H7 (cell line): ENCODE measurements around the gene GRIN2C. TPM values are rescaled to one million over a fixed set of nuclear protein-coding genes. Genes with fewer than 3 reads are reported as not detected.

Experiments
- DNase-seq: peaks from one replicate; pipeline ENCODE4 v3.0.0; 2012
- H3K27me3 ChIP-seq: 2 replicates; pipeline ENCODE4 v1.6.0; 2011; ENCODE audit warnings: mild to moderate bottlenecking, low read length; ENCODE audit not compliant: control insufficient read depth, insufficient read depth
- H3K36me3 ChIP-seq: replicated peaks from 2 replicates; pipeline ENCODE4 v1.5.1; 2011; ENCODE audit warnings: low read length; ENCODE audit not compliant: control insufficient read depth, insufficient read depth
- H3K4me3 ChIP-seq: 2 replicates; pipeline ENCODE4 v1.5.1; 2011; ENCODE audit warnings: low read depth, mild to moderate bottlenecking, control low read depth, low read length, moderate library complexity; ENCODE audit not compliant: insufficient read depth
- total RNA-seq: library from RNA; depleted of rRNA; stranded (reverse); fragments of >200 nt; shearing (Covaris generic); gene quantifications from 2 replicates; pipeline ENCODE4 v1.2.3, GENCODE V29; 2014

Gene GRIN2C
- total RNA-seq, 1 experiment from 2014 or later: not detected

DNA sequence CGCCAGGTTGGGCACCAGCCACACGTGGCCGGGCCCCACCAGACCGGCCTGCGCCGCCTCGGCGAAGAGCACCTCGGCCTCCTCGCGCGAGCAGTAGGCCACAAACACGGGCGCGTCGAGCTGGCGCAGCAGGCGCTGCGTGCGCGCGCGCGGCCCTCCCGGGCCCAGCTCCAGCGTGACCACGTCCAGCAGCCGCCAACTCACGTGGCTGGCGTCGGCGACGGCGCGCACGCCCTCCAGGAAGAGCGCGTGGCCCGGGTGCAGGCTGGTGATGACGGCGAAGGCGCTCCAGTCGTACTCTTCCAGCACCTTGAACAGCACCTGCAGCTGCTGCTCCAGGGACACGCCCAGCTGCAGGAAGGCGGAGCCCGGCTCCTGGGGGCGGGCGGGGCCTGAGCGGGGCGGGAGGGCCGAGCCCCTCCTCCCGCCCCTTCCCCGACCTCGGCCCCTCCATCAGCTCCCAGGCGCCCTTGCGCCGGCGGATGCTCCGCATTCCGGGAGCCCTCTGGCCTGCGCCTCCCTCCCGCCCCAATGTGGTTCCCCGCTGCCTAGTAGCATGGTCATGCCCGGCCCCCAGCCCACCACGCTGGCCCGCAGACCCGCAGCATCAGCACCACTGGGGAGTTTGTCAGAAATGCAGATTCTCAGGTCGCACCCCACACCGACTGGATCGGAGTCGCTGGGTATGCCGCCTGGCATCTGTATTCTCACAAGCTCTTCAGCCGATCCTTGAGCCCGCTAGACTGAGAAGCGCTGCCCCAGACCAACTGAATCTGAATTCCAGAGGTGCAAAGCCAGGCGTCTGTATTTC lies 7.2 kb downstream of the GRIN2C start:
- Histone ChIP-seq H3K36me3 (no peaks in the 10 kb centered on the region), H3K4me3 (peak overlapping the region; percentile 51), H3K27me3 (peaks cover 78% of the 10 kb centered on the region)
- DNase-seq: peak; percentile 98

DNA sequence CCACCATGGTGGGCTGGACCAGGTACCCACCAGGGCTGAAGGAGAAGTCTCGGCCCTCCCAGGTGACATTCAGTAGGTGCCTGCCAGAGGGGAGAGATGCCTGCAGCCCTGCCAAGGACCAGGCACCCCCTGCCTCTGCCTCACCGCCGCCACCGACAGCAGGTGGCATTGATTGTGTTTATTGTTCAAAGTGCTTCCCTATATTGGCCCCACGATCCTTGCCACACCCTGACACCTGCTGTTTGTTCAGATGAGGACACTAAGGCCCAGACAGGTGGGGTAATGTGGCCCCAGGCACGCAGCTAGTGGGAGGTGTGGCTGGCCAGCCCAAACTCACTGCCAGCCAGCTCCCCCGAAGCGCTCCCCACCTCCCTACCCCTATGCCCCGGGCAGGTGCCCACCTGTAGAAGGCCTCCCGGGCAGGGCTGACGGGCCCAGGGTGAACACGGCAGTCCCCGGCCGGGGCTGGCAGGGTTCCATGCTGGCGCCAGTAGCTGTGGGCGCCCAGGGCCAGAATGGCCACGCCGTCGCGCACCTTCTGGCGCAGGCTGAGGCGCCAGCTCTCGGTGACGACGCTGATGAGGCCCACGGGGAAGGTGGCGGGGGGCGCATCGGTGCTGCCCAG lies 8.0 kb downstream of the GRIN2C start:
- Histone ChIP-seq H3K36me3 (no peaks in the 10 kb centered on the region), H3K4me3 (no peak overlapping the region), H3K27me3 (peaks cover 70% of the 10 kb centered on the region)
- peak; percentile 56 for DNase-seq

- Histone ChIP-seq H3K4me3 (no peak overlapping the region), H3K27me3 (peaks cover 70% of the 10 kb centered on the region)
- DNase-seq: no peak
Observed at GRCh38 chr17:74850914-74851313, 8.8 kb downstream of the GRIN2C start.

DNA sequence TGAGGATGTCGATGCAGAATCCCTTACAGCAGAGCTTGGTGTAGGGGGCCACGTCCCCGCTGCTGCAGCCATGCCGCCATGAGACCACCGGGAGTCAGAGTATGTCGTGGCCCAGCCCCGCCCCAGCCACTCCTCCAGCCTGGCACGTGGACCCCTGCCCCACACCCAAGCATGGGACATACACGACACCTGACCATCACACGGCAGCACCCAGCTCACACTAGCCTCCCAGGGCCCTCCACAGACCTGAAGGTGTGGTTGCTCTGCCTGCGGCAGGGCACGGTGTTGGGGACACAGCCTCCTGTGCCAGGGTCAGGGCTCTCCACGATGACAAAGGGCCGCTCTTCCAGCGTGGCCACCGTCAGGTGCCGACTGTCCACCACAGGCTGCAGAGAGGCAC lies 9.4 kb downstream of the GRIN2C start:
- Histone ChIP-seq H3K27me3 (peaks cover 70% of the 10 kb centered on the region), H3K36me3 (no peaks in the 10 kb centered on the region), H3K4me3 (no peak overlapping the region)
- no peak for DNase-seq

More at GRCh38 chr17:74850914-74851313, 8.8 kb downstream of the GRIN2C start:
- no peaks in the 10 kb centered on the region for H3K36me3 ChIP-seq

DNA sequence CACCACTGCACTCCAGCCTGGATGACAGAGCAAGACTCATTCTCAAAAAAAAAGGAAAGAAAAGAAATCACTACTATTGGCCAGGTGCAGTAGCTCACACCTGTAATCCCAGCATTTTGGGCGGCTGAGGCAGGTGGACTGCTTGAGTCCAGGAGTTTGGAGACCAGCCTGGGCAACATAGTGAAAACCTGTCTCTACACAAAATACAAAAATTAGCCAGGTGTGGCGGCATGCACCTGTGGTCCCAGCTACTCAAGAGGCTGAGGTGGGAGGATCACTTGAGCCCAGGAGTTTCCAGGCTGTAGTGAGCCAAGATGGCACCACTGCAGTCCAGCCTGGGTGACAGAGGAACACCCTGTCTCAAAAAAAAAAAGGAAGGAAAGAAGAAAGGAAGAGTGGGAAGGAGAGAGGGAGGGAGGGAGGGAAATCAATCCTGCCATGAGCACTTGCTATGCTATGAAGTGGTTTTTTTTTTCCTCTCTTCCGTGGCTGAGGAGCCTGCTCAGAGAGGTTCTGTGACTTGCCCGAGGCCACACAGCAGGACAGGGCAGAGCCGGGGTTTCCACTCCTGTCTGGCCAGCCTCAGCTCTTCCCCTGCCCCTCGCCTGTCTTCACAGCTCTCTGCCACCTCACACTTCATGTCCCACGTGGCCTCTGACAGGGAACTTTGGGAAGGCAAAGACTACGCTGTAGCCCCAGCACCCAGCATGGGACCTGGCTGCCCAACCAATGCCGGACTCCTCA lies 10.9 kb downstream of the GRIN2C start:
- no peaks in the 10 kb centered on the region for H3K36me3 ChIP-seq
- no peak overlapping the region for H3K4me3 ChIP-seq
- no peak for DNase-seq
- peaks cover 63% of the 10 kb centered on the region for H3K27me3 ChIP-seq

DNA sequence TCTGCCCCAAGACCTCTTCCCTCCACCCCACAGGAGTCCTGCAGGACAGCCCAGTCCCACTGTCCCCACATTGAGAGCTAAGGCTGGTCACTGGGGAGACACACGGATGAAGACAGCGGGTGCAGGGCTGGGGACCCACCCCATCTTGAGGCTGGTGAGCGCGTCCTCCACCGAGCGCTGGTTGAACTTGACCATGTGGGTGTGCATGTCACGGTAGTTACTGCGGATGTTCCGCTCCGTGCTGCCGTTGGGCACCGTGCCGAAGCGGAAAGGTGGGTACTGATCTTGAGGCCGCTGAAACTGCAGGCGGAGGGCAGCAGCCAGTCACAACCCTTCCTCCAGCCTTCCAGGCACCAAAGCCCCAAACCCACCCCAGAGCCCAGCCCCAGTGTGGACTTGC lies 13.1 kb downstream of the GRIN2C start:
- Histone ChIP-seq H3K36me3 (no peaks in the 10 kb centered on the region), H3K4me3 (no peak overlapping the region), H3K27me3 (peaks cover 60% of the 10 kb centered on the region)
- no peak for DNase-seq

GRCh38 chr17:74843352-74843627 lies 16.4 kb downstream of the GRIN2C start:
- Histone ChIP-seq H3K4me3 (no peak overlapping the region), H3K27me3 (peaks cover 42% of the 10 kb centered on the region), H3K36me3 (no peaks in the 10 kb centered on the region)
- no peak for DNase-seq

DNA sequence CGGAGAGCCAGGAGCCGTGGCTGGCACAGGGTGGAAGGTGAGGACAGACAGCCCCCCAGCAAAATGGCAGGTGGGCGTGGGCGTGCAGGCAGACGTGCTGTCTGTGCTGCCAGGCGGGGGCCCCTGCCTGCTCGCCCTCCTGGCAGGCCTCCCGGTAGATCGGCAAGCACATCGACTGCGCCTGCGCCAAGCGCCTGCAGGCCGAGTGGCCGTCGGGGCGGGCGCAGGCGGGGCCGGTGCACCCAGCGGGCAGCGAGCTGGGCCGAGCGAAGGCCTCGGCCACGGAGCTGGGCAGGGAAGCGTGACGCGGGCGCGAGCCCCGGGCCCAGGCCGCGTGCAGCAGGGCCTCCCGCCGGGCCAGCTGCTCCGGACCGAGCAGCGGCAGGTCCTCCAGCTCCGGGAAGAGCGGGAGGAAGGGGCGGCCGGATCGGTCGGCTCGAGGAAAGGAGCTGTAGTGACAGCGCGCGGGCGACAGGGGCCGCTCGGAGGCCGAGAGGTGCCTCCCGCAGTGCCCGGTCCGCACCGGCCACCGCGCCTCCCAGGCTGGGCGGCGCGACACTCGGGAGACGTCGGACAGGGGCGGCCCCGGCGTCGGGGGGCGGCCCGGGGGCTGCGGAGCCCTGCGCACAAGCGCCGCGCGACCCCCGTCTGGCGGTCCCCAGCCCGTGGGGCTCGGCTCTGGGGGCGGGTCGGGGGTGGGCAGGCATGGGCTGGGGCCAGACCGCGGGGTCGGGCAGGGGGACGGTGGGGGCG lies 16.9 kb downstream of the GRIN2C start:
- H3K27me3 ChIP-seq: peaks cover 39% of the 10 kb centered on the region
- peak overlapping the region; percentile 39 for H3K4me3 ChIP-seq
- peak; percentile 98 for DNase-seq
- no peaks in the 10 kb centered on the region for H3K36me3 ChIP-seq

GRCh38 chr17:74842146-74842598 lies 17.5 kb downstream of the GRIN2C start:
- no peak for DNase-seq
- Histone ChIP-seq H3K36me3 (no peaks in the 10 kb centered on the region), H3K27me3 (peaks cover 38% of the 10 kb centered on the region)

DNA sequence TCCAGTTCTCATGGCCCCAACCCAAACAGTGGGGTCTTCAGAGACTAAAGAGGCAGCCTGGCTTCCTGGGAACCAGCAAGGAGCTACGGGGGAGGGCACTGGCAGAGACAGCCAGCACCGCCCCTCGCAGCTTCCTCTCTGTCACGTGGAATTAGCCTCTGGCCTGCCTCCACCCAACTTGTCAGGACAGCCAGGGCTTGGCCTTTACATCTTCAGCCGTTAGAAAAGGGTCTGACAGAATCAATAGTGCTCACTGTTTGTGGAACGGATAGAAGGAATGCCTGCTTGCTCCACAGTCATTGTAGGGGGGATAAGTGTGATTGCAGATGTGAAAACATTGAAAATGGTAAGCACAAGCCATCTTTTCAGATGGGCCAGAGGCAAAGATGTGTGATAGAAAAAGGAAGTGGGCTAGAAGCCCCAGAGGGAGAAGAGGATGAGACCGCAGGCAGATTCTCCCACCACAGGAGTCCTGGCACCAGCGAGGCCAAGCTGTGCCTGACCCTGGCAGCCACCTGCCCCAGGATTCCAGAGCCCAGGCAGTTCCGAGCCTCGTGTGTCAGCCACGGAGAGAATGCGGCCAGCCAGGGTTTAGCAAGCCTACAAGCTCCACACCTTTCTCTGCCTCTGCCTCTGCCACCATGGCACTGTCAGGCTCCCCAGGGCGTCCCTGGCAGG lies 18.6 kb downstream of the GRIN2C start:
- peak; percentile 83 for DNase-seq
- Histone ChIP-seq H3K36me3 (no peaks in the 10 kb centered on the region), H3K27me3 (peaks cover 35% of the 10 kb centered on the region), H3K4me3 (no peak overlapping the region)

More at GRCh38 chr17:74842146-74842598, 17.5 kb downstream of the GRIN2C start:
- H3K4me3 ChIP-seq: no peak overlapping the region

DNA sequence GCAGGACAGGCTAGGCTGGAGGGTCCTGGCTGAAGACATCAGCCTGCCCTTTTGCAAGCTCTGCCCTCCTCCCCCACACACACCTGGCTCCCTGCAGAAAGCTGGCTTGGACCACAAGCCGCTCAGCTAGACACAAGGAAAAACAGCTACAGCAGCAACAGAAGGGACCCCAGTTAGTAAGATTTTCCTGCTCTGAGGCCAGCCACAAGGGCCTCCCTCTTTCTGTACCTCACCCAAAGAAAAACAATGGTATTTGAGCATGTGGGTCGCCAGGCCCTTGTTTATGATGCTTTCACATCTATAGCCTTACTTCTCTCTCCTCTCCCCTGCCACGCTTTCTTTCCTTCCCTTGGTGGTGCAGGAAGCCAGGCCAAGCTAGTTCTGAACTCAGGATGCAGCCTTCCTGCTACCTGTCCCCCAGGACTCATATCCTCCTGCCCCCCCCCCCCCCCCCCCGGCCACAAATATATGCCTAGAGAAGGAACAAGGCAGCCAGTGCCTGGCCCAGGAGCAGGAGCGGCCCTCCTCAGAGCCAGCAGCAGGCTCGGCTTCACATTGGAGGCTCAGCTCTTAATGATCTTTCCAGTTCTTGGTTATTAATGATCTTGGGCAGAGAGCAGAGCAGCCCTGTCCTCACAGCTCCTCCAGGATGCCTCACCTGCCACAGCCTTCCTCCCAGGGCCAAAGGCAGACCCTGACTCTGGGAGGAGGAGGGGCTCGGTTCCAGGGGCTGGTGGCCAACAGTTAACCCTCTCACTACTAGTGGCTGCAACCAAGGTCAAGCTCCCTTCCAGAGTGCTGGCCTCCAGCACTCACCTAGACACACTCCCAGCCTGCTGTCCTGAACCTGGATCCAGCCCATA lies 19.5 kb downstream of the GRIN2C start:
- Histone ChIP-seq H3K4me3 (no peak overlapping the region), H3K36me3 (no peaks in the 10 kb centered on the region)
- DNase-seq: peak; percentile 90

DNA sequence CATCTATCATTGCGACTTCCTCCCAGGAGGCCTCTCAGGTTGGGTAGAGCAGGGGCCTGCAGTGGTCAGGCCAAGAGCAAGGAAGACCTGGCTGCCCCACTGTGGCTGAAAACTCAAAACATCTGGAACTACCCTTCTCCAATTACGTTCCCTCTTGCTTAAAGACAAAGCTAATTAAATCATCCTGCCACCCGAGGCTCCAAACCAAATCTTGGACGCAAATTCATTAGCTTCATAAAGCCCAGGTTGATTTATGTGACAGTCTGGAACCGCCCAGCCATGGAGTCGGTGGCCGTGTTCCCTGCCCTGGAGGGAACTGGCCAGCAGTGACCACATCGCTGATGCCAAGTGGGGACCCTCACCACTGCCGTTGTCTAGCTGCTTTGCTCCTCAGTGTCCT lies 21.4 kb downstream of the GRIN2C start:
- no peaks in the 10 kb centered on the region for H3K36me3 ChIP-seq
- H3K27me3 ChIP-seq: peaks cover 14% of the 10 kb centered on the region
- DNase-seq: no peak
- no peak overlapping the region for H3K4me3 ChIP-seq

More for the DNA sequence above, 19.5 kb downstream of the GRIN2C start:
- H3K27me3 ChIP-seq: peaks cover 27% of the 10 kb centered on the region
